ENCODE results near the gene TBC1D5.

- TF ChIP-seq EZH2 (IDR thresholded peaks at IDR 0.05; ENCODE audit: insufficient read depth, poor library complexity, severe bottlenecking) (no peak), EZH2phosphoT487 (IDR thresholded peaks at IDR 0.05; ENCODE audit: insufficient read depth, low read depth) (no peak)
Measured at GRCh38 chr3:17157713-17158112, 584.7 kb downstream of the TBC1D5 start.

Data from GM23248 (cell line).